GM21737 (cell line): ENCODE measurements around the gene RGS4.

Source experiments
- ATAC-seq: cut with Tn5 transposase; IDR thresholded peaks from one replicate; pipeline ENCODE4 v1.9.1; 2021; ENCODE audit warnings: mild to moderate bottlenecking, moderate library complexity; ENCODE audit not compliant: unreplicated experiment

The RGS4 gene

DNA sequence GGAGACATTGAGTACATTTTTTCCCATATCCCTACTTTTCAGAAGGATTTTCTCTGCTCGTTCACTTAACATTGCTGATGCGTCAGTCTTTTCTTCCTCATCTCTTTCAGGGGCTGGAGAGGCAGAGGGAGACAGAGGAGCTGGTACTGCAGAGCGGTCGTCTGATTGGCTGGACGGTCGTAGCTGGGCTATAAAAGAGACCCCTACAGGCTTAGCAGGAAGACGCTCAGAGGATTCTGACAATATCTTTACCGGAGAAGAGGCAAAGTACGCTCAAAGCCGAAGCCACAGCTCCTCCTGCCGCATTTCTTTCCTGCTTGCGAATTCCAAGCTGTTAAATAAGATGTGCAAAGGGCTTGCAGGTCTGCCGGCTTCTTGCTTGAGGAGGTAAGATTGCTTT, at the start of gene RGS4:
RGS4 (plus strand) TSS at position 220 of the 400 bp plus-strand sequence; CDS start at position 344, 124 bp downstream.
- ATAC-seq: no peak

DNA sequence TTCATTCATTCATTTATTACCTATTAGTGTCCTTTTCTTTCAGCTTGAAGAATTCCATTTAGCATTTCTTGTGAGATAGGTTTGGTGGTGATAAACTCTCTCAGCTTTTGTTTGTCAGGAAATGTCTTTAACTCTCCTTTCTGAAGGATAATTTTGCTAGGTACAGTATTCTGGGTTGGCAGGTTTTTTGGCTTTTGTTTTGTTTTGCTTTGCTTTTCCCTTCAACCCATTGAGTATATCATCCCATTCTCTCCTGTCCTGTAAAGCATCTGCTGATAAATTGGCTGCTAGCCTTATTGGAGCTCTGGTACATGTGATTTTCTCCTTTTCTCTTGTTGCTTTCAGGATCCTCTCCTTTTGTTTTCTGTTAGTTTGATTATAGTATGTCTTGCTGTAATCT, 47.0 kb upstream of the RGS4 start:
- no peak for ATAC-seq

DNA sequence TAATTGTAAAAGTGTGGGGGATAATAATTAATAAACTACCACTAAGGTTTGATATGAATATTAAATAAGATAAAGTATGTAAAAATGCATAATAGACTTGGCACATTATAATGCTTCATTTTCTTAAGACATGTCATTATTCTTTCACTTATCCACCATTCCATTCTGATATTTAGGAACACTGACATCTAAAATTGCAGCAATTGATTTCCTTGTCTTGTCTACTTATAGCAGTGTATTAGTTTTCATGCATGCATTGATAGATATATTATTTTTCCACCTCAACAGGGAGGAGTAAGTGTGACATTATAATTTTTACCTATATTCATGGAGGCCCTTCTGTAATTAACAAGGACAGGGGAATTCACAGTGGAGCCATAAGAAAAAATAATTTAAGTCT, 41.6 kb upstream of the RGS4 start:
- no peak for ATAC-seq

- ATAC-seq: no peak
Measured at GRCh38 chr1:163029901-163030300, 39.3 kb upstream of the RGS4 start.

DNA sequence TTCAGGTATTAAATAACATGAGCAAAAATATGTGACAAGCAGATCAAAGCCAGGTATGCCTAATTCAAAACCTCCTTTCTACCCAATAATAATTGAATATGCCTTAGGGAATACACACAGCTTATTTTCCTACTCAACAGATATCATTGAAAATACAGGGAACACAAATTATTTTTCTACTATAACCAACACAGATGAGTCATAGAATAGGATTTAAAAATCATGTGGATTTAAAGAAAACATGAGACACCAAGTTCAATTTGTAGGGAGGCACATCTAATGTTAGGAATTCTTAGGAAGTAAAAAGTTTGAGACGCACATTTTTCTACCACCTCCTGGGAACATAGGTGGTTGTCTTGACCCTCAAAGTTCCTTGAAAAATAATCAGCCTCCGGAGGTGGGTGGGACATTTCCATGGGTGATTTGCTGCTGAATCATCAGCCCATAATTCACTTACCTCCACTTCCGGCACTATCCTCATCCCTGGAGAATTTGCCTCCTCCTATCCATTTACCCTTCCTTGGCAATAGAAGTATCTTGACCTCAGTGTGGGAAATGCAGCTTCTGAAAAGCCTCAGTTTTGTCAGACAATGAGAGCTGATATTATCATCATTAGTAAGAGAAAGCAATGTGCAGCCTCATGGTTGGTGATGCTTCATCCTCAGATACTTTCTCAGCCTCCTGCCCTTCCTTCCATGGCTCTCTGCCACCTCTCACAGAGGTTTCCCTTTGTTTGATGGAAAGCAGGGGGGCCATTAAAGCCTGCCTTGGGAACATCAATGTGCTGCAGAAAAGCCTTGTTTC, 33.5 kb upstream of the RGS4 start:
- no peak for ATAC-seq

DNA sequence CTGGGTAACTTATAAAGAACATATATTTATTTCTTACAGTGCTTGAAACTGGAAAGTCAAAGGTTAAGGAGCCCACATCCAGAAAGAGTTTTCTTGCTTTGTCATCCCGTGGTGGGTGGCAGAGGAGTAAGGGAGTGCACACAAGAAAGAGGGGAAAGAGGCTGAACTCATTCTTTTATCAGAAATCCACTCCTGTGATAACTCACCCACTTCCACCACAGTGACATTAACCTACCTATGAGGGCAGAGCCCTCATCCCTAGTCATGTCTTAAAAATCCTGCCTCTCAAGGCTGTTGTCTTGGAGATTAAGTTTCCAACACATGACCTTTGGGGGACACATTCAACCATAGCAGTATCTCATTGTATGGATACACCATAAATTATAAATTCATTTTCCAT, 32.5 kb upstream of the RGS4 start:
- ATAC-seq: no peak

GRCh38 chr1:163038928-163039706, 30.0 kb upstream of the RGS4 start:
- ATAC-seq: no peak

GRCh38 chr1:163039707-163040093, 29.5 kb upstream of the RGS4 start:
- ATAC-seq: no peak

GRCh38 chr1:163046071-163046470, 23.1 kb upstream of the RGS4 start:
- no peak for ATAC-seq

DNA sequence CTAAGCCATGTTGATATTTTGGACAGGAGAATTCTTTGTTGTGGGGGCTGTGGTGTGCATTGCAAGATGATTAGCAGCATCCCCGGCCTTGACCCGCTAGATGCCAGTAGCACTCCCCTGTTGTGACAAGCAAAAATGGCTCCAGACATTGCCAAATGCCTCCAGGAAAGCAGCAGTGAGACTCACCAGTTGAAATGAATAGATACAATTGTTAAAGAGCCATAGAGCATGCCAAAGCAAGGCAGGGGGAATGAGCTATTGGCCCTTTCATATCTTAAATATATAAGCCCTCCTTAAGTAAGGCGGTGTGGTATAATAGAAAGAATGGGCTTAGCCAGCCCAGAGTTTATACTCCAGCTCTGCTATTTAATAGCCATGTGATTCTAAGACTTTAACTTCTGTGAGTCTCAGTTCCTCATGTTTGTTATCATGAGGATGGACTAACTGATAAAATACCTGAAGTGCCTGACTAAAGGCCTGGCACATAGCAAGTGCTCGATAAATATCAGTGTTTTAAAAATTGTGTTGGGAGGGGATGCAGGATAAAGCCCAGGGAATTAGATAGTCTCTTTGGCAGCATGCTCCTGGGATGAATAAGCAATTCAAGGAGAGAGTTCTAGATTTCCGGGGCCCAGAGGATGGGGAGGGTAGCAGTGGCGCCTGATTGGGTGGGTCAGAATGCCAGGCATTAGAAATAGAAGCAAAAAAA, 21.1 kb upstream of the RGS4 start:
- ATAC-seq: no peak

DNA sequence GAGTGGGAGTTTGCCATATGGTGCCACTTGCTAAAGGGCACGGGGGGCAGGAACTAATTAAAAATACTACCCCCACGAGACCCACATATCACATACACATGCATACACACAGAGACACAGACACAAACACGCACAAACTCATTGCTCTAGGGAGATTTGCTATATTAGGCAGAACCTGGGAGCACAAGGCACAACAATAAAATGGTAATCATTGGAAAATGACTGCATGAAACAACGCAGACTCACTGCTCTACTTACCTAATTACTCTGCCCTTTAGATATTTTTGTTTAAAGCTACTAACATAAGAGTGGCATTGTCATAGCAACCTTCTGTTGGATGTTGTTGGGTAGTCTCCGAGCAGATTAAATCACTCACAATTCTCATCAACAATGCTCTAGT, 20.3 kb upstream of the RGS4 start:
- no peak for ATAC-seq

- ATAC-seq: no peak
Measured at GRCh38 chr1:163049296-163049695, 19.9 kb upstream of the RGS4 start.

DNA sequence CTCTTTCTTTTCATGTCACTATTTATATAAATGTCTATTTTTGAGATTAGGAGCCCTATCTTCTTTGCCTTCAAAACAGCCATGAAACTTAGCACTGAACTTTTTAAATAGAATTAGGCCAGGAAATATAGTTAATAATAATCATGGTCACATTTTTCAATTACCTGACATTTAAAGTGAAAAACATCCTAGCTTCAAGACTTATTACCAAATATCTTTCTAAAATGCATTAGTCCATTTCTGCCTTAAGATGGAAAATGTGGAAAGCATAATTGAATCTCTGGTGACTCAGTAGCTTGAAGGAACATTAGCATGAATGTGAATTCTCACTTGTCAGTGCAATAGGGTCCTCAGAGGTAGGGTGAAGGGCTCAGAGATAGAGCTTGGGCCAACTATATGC, 18.7 kb upstream of the RGS4 start:
- no peak for ATAC-seq

DNA sequence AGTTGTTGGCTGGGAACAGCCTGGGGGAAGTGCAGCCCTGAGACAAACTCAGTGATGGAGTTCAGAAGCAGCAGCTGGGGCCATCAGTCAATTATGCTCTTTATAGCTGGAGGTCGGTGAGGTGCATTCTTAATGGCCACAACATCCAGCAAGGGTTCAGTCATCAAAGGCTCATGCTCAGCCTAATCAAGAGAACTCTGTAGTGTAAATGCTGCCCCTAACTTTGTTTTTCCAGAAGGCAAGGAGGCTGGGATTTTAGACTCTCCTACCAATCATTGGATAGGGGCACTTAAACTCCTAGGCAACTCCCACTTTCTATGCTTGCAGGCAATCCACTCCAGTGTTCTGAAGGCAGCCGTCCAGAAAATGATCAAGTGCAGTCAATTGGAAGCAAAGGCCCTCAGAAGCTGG, 15.0 kb upstream of the RGS4 start:
- no peak for ATAC-seq

GRCh38 chr1:163055005-163055404, 14.2 kb upstream of the RGS4 start:
- ATAC-seq: no peak

GRCh38 chr1:163055531-163055930, 13.6 kb upstream of the RGS4 start:
- ATAC-seq: no peak

DNA sequence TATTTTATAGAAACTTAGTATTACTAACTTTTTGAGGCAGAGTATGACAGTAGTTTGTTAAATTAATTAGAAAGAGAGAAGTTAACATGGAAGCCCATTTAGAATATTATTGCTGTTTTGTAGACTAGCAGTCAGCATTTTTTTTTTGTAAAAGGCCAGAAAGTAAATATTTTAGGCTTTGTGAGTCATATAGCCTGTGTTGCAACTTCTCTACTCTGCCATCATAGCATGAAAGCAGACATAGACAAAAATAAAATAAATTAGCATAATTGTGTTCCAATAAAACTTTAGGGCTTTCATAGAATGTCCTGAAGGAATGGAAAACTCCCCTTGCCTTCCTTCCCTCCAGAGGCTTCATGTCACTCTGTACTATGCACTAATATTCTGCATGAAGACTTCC, 12.3 kb upstream of the RGS4 start:
- no peak for ATAC-seq

- ATAC-seq: no peak
Measured at GRCh38 chr1:163060343-163061007, 8.7 kb upstream of the RGS4 start.

- ATAC-seq: no peak
Measured at GRCh38 chr1:163063143-163063542, 6.0 kb upstream of the RGS4 start.

DNA sequence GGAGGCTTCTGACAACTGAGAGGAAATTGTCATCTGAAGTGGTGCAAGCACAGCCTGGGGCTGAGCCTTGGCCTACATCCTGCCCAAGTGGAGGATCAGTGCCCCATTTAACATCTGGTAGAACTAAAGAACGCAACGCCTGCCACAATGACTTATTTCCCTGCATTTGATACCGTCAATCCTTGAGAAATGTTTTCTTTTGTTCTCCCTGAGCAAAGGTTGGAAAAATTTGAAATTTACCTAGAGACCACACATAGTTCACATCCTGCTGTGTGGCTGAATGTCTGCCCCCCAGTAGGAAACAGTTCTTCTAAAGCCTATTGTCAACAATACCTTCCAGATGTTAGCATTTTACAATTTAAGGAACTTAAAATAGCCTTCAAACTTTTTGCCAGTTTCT, 5.6 kb upstream of the RGS4 start:
- ATAC-seq: no peak

GRCh38 chr1:163066168-163066567, 3.0 kb upstream of the RGS4 start:
- no peak for ATAC-seq
